ENCODE measurements around the gene HLX. TPM values are rescaled to one million over a fixed set of nuclear protein-coding genes. Genes with fewer than 3 reads are reported as not detected.

The HLX gene
- total and polyA plus RNA-seq, 5 donors: 4.1 to 9.7 (median 8.3) TPM

DNA sequence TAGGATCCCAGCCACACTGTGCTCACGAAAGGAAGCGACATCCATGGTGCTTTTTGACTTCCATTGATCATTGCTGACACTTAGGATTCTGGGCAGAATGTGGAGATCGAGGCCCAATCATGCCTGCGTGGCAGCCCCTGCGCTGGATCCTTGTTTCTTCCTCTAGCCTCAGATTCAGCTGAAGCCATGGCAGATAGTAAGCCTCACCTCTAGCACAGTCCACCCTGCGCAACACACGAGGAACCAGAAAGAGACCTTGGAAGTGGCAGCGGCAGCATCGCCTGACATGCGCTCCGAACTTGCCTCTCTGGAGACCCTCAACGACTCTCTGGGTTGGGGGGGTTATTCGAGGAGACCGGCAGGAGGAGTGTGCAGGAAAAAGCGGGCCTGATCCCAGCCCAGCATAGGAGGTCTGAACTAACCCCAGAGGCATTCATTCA is 10.6 kb downstream of the HLX start:
- Histone ChIP-seq H3K4me3 (ENCODE audit: low read length) (no peak overlapping the region), H3K9me3 (ENCODE audit: control insufficient read depth, low read length) (no peaks in the 10 kb centered on the region), H3K4me1 (ENCODE audit: control insufficient read depth, insufficient read depth, low read length) (peaks cover 4% of the 10 kb centered on the region), H3K27me3 (ENCODE audit: control insufficient read depth, insufficient read depth) (no peaks in the 10 kb centered on the region), H3K27ac (ENCODE audit: low read length) (no peak overlapping the region)
- DNase-seq: peak in 1 of 3 donors; percentile 28
- ATAC-seq: no peak
- WGBS: 63% methylated on average over 15 of the region's 15 CpGs
- intact Hi-C loops (cut with DNase I): loop anchor here in 1 of 4 donors (10.0 kb wide), 1 partner anchor 275 kb away; no protein-coding TSS in a partner anchor

DNA sequence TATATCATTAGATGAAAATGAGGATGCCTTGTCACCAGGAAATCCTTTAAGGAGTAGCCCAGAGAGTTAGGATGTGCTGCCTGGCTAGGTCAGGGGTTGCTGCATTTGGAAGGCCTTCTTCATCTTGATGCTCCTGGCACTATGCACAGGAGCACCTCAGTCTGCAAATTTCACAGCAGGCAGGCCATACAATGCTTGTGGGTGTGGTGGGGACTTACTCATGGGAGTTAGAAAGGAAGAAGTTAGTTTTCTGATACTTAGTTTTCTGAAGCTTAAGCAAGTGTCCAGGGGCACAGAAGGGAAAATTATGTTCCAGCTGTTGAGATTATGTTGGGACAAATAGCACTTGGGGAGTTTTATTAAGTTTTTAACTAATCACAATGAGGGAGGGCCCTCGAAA is 11.4 kb downstream of the HLX start:
- Histone ChIP-seq H3K27ac (ENCODE audit: low read length) (no peak overlapping the region), H3K4me1 (ENCODE audit: control insufficient read depth, insufficient read depth, low read length) (peaks cover 4% of the 10 kb centered on the region), H3K4me3 (ENCODE audit: low read length) (no peak overlapping the region), H3K27me3 (ENCODE audit: control insufficient read depth, insufficient read depth) (no peaks in the 10 kb centered on the region), H3K9me3 (ENCODE audit: control insufficient read depth, low read length) (no peaks in the 10 kb centered on the region)
- intact Hi-C loops (cut with DNase I): no loop called here
- WGBS: 76% methylated on average over 1 of the region's 1 CpG
- DNase-seq (no peak), ATAC-seq (no peak)

GRCh38 chr1:220891224-220892085 is 12.2 kb downstream of the HLX start:
- 28% methylated on average over 47 of the region's 47 CpGs for WGBS
- DNase-seq (no peak), ATAC-seq (no peak)
- intact Hi-C loops (cut with DNase I): no loop called here
- H3K27ac ChIP-seq (ENCODE audit: low read length): no peak overlapping the region
- H3K9me3 ChIP-seq (ENCODE audit: control insufficient read depth, low read length): no peaks in the 10 kb centered on the region
- H3K27me3 ChIP-seq (ENCODE audit: control insufficient read depth, insufficient read depth): no peaks in the 10 kb centered on the region
- peaks cover 4% of the 10 kb centered on the region for H3K4me1 ChIP-seq (ENCODE audit: control insufficient read depth, insufficient read depth, low read length)
- no peak overlapping the region for H3K4me3 ChIP-seq (ENCODE audit: low read length)

GRCh38 chr1:220892086-220892376 is 12.8 kb downstream of the HLX start:
- no peaks in the 10 kb centered on the region for H3K27me3 ChIP-seq (ENCODE audit: control insufficient read depth, insufficient read depth)
- peaks cover 4% of the 10 kb centered on the region for H3K4me1 ChIP-seq (ENCODE audit: control insufficient read depth, insufficient read depth, low read length)
- 28% methylated on average over 16 of the region's 16 CpGs for WGBS
- DNase-seq: peak in 1 of 3 donors; percentile 30
- ATAC-seq: no peak
- H3K27ac ChIP-seq (ENCODE audit: low read length): no peak overlapping the region
- intact Hi-C loops (cut with DNase I): no loop called here
- no peak overlapping the region for H3K4me3 ChIP-seq (ENCODE audit: low read length)
- H3K9me3 ChIP-seq (ENCODE audit: control insufficient read depth, low read length): no peaks in the 10 kb centered on the region

- H3K4me1 ChIP-seq (ENCODE audit: control insufficient read depth, insufficient read depth, low read length): peaks cover 4% of the 10 kb centered on the region
- no peak overlapping the region for H3K4me3 ChIP-seq (ENCODE audit: low read length)
- no peaks in the 10 kb centered on the region for H3K27me3 ChIP-seq (ENCODE audit: control insufficient read depth, insufficient read depth)
- H3K9me3 ChIP-seq (ENCODE audit: control insufficient read depth, low read length): no peaks in the 10 kb centered on the region
- intact Hi-C loops (cut with DNase I): no loop called here
- WGBS: 42% methylated on average over 18 of the region's 18 CpGs
- peak in 1 of 3 donors; percentile 34 for DNase-seq
- ATAC-seq: no peak
- H3K27ac ChIP-seq (ENCODE audit: low read length): no peak overlapping the region
These were observed 13.9 kb downstream of the HLX start for GRCh38 chr1:220892997-220893700.

DNA sequence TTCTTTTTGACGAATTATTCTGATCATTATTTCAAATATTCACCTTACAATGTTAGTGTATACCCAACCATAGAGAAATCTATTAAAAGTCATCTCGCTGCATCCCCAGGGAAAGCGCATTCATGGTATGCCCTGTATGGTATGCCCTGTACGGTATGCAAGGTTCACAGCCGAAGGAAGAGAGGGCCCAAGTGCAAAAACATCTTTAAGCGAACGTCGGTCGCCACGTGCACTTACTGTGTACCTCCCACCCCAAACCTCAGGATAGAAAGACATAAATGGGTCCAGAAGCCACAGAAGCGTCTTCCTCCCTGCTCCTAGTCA is 14.4 kb downstream of the HLX start:
- no peaks in the 10 kb centered on the region for H3K9me3 ChIP-seq (ENCODE audit: control insufficient read depth, low read length)
- H3K4me3 ChIP-seq (ENCODE audit: low read length): peak overlapping the region; percentile 34
- intact Hi-C loops (cut with DNase I): no loop called here
- peaks cover 4% of the 10 kb centered on the region for H3K4me1 ChIP-seq (ENCODE audit: control insufficient read depth, insufficient read depth, low read length)
- WGBS: 40% methylated on average over 11 of the region's 11 CpGs
- DNase-seq: no peak
- no peaks in the 10 kb centered on the region for H3K27me3 ChIP-seq (ENCODE audit: control insufficient read depth, insufficient read depth)
- no peak for ATAC-seq
- no peak overlapping the region for H3K27ac ChIP-seq (ENCODE audit: low read length)

DNA sequence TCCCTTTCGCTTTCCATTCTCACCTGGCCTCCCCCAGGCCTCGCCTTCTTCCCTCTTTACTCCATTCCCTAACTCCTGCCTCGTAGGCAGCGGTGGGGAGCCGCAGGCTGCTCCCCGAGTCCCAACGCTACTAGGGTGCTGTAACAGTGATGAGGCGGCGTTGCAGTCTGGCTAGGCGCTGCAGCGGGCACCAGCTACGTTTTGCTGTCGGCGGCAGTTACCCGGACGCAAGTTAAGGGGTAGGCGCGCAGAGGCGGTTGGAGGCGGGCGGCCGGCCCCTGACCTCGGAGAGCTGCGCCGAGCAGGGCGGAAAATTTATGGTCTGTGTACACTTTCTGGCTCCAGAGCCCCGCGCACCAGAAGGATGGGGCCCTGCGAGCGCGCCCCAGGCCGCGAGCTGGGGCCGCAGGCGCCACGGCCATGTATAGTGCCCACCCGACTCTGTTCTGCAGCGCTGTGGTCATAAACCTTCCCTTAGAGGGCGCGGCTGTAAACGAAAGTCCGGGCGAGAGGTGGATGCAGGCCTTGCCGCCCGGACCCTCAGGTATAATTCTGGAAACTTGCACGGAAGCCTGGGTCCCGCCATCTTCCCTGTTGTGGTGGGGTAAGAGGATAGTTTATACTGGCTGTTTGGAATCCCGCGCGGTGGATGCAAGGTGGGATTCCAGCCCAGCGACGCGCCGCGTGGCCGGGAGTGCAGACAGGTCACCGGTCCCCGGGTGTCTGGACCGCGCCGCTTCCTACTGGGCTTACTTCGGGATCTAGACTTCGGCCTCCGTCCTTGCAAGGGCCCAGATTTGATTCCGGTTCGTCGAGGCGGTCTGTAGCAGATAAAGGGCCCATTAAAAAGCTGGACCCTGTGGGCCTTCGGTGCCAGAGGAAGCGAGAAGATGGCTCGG is 15.0 kb downstream of the HLX start:
- peaks cover 4% of the 10 kb centered on the region for H3K4me1 ChIP-seq (ENCODE audit: control insufficient read depth, insufficient read depth, low read length)
- H3K9me3 ChIP-seq (ENCODE audit: control insufficient read depth, low read length): no peaks in the 10 kb centered on the region
- peak overlapping the region; percentile 34 for H3K4me3 ChIP-seq (ENCODE audit: low read length)
- ATAC-seq (peak; percentile 47 to 59), DNase-seq (peak in 1 of 3 donors; percentile 55)
- no peak overlapping the region for H3K27ac ChIP-seq (ENCODE audit: low read length)
- no peaks in the 10 kb centered on the region for H3K27me3 ChIP-seq (ENCODE audit: control insufficient read depth, insufficient read depth)
- WGBS: 25% methylated on average over 71 of the region's 71 CpGs
- intact Hi-C loops (cut with DNase I): no loop called here

GRCh38 chr1:220894924-220895256 is 15.6 kb downstream of the HLX start:
- no peak overlapping the region for H3K4me3 ChIP-seq (ENCODE audit: low read length)
- no peaks in the 10 kb centered on the region for H3K9me3 ChIP-seq (ENCODE audit: control insufficient read depth, low read length)
- DNase-seq: no peak
- no peak for ATAC-seq
- H3K4me1 ChIP-seq (ENCODE audit: control insufficient read depth, insufficient read depth, low read length): peaks cover 4% of the 10 kb centered on the region
- intact Hi-C loops (cut with DNase I): no loop called here
- no peak overlapping the region for H3K27ac ChIP-seq (ENCODE audit: low read length)
- WGBS: 70% methylated on average over 13 of the region's 13 CpGs
- H3K27me3 ChIP-seq (ENCODE audit: control insufficient read depth, insufficient read depth): no peaks in the 10 kb centered on the region

- 37% methylated on average over 35 of the region's 35 CpGs for WGBS
These were observed 16.2 kb downstream of the HLX start for GRCh38 chr1:220895412-220895946.

GRCh38 chr1:220896092-220896491 is 16.8 kb downstream of the HLX start:
- intact Hi-C loops (cut with DNase I): no loop called here
- Histone ChIP-seq H3K9me3 (ENCODE audit: control insufficient read depth, low read length) (no peaks in the 10 kb centered on the region), H3K4me1 (ENCODE audit: control insufficient read depth, insufficient read depth, low read length) (peaks cover 4% of the 10 kb centered on the region), H3K4me3 (ENCODE audit: low read length) (no peak overlapping the region), H3K27ac (ENCODE audit: low read length) (no peak overlapping the region), H3K27me3 (ENCODE audit: control insufficient read depth, insufficient read depth) (no peaks in the 10 kb centered on the region)
- no peak for DNase-seq
- ATAC-seq: no peak
- 59% methylated on average over 12 of the region's 12 CpGs for WGBS

More at GRCh38 chr1:220895412-220895946, 16.2 kb downstream of the HLX start:
- ATAC-seq (no peak), DNase-seq (peak in 1 of 3 donors; percentile 38)
- peaks cover 4% of the 10 kb centered on the region for H3K4me1 ChIP-seq (ENCODE audit: control insufficient read depth, insufficient read depth, low read length)
- no peak overlapping the region for H3K4me3 ChIP-seq (ENCODE audit: low read length)
- intact Hi-C loops (cut with DNase I): no loop called here
- H3K27ac ChIP-seq (ENCODE audit: low read length): no peak overlapping the region
- H3K9me3 ChIP-seq (ENCODE audit: control insufficient read depth, low read length): no peaks in the 10 kb centered on the region
- no peaks in the 10 kb centered on the region for H3K27me3 ChIP-seq (ENCODE audit: control insufficient read depth, insufficient read depth)
